Measurements from ENCODE around the gene IGFBP6. TPM values are rescaled to one million over a fixed set of nuclear protein-coding genes. Genes with fewer than 3 reads are reported as not detected.

The IGFBP6 gene
- total and polyA plus RNA-seq, 9 of the 15 experiments (the other 6 are each of a cell fraction or from before 2014, with no cell fraction given): 0.15 to 1.4 (median 0.54) TPM

DNA sequence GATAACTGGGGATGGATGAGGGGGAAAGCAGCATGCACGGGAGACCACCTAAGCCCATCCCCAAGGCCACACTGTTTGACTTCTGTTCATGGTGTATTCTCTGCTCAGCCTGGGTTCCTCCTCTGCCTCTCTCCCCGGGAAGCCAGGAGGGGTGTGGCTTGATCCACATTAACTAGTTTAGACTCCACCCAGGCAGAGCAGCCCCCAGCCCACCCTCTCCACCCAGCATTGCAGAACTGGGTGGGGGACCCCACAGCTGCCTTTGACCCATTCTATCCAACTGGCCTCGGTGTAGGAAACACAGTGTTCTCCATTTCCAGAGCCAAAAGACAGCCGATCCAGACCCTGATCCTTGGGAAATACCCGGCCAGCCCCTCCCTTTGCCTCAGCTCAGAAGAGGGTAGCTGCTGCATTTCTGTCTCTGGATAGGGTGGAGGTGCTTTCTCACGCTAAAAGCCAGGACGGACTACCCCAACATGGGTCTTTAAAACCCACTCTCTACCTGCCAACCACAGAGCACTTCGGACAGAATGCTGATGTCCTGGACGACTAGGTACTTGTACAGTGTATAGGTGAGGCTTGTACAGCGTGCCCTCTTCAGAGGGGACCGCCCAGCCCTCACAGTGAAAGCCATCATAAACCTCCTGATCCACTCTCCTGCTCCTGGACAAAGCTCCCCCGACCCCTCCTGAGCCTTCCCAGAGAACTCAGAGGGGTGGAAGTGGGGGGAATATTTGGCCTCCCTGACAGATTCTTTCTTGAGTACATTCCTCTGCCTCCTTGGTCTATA, 27.7 kb upstream of the IGFBP6 start (continued):
- TF ChIP-seq, protein P1, sequence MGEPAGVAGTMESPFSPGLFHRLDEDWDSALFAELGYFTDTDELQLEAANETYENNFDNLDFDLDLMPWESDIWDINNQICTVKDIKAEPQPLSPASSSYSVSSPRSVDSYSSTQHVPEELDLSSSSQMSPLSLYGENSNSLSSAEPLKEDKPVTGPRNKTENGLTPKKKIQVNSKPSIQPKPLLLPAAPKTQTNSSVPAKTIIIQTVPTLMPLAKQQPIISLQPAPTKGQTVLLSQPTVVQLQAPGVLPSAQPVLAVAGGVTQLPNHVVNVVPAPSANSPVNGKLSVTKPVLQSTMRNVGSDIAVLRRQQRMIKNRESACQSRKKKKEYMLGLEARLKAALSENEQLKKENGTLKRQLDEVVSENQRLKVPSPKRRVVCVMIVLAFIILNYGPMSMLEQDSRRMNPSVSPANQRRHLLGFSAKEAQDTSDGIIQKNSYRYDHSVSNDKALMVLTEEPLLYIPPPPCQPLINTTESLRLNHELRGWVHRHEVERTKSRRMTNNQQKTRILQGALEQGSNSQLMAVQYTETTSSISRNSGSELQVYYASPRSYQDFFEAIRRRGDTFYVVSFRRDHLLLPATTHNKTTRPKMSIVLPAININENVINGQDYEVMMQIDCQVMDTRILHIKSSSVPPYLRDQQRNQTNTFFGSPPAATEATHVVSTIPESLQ (CRISPR knock-in tag; IDR thresholded peaks at IDR 0.05): no peak

DNA sequence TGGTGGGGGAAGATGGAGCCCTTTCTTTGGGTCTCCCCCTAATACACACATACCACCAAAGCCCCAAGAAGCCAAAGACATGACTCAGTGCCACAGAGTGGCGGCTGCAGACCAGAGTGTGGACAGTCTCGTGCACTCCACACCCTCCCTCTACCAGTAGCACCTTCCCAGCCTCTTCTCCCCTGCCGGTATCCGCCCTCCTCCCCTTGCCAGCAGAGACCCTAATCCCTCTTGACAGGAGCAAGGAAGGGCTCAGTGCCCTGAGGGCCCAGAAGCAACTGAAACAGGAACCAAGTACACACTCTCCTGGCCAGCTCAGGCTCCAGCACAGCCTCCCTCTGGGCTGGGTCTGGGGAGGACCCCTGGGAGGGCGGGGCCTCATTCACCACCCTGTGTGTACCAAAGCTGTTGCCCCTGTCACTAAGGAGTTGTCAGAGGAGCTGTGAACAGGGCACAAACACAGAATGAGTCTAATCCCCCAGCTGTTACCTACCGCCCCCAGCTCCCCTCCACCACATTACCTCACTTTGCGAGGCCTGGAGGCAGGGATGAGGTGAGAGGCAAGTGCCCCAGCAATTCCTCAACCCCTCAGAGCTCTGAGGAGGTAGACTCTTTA, 26.5 kb upstream of the IGFBP6 start:
- intact Hi-C loops (cut with micrococcal nuclease) (no loop called here), in situ Hi-C loops (cut with MboI) (no loop called here)
- no peaks in the 10 kb centered on the region for H3K9me1 ChIP-seq (ENCODE audit: control insufficient read depth, insufficient read depth, low read length)
- H3K4me3 ChIP-seq: no peak overlapping the region
- FAIRE-seq (no peak), ATAC-seq (peak; percentile 39; the same call in 2 of the 3 replicates), DNase-seq (ENCODE audit: extremely low read depth in 1 of 4, low spot score in 3 of 4) (no peak)
- peak overlapping the region in 1 of 2 experiments; percentile 22; a peak in 2 of 4 replicates for H3K9ac ChIP-seq (ENCODE audit: insufficient read depth in 1 of 2, low read depth in 2 of 2, low read length in 2 of 2)
- peaks cover 16% of the 10 kb centered on the region; the same call in 2 of the 3 replicates for H3K36me3 ChIP-seq (ENCODE audit: control insufficient read depth, insufficient read depth, low read length)
- CTCF ChIA-PET (ENCODE audit: low intra/inter-chr PET ratio): interaction anchor here (0.5 to 1.4 kb wide), 2 partner anchors 29 to 323 kb away, joined by 3 to 6 read pairs; no protein-coding TSS in a partner anchor
- H3K27ac ChIP-seq (ENCODE audit: extremely low read depth, low read depth, low read length): no peak overlapping the region
- no peaks in the 10 kb centered on the region for H3K9me3 ChIP-seq (replicated peaks; ENCODE audit: control insufficient read depth, insufficient read depth, low read depth, low read length)
- TF ChIP-seq HNRNPK (IDR thresholded peaks at IDR 0.05; ENCODE audit: low read depth, low read length, poor library complexity, severe bottlenecking) (no peak), GTF2F1 (IDR thresholded peaks at IDR 0.05; ENCODE audit: low read depth, low read length) (no peak), KLF10 (CRISPR knock-in tag; IDR thresholded peaks at IDR 0.05) (no peak), NCOA2 (IDR thresholded peaks at IDR 0.05; ENCODE audit: partially characterized antibody in 2 of 2) (no peak), CBX5 (IDR thresholded peaks at IDR 0.05; ENCODE audit: borderline replicate concordance, low read depth) (no peak), ELK3 (CRISPR knock-in tag; IDR thresholded peaks at IDR 0.05) (no peak), GTF2A2 (tag; IDR thresholded peaks at IDR 0.05) (no peak), ZNF3 (CRISPR knock-in tag; IDR thresholded peaks at IDR 0.05) (no peak), ZC3H4 (CRISPR knock-in tag; IDR thresholded peaks at IDR 0.05; ENCODE audit: borderline replicate concordance) (no peak), NFIX (CRISPR knock-in tag; IDR thresholded peaks at IDR 0.05; ENCODE audit: low read depth) (no peak), ZNF197 (CRISPR knock-in tag; IDR thresholded peaks at IDR 0.05; ENCODE audit: low read depth) (no peak), NFIC (IDR thresholded peaks at IDR 0.05) (no peak), NFRKB (IDR thresholded peaks at IDR 0.05; ENCODE audit: low read depth) (no peak), ZNF274 (IDR thresholded peaks at IDR 0.05; ENCODE audit: borderline replicate concordance, low read depth, low read length) (no peak)
- no peaks in the 10 kb centered on the region for H3K27me3 ChIP-seq (ENCODE audit: control insufficient read depth in 2 of 2, insufficient read depth in 2 of 2, low read length in 2 of 2)
- H3K79me2 ChIP-seq (ENCODE audit: control insufficient read depth, insufficient read depth, low read length): no peaks in the 10 kb centered on the region
- no peak overlapping the region for H2AFZ ChIP-seq (ENCODE audit: low read depth, low read length)
- POLR2A ChIA-PET: interaction anchor here (1.5 to 1.6 kb wide), 2 partner anchors 8 to 91 kb away, joined by 4 to 6 read pairs; no protein-coding TSS in a partner anchor
- H4K20me1 ChIP-seq (replicated peaks; ENCODE audit: control insufficient read depth, insufficient read depth, low read length): no peaks in the 10 kb centered on the region
- peaks cover 24 to 29% of the 10 kb centered on the region in 2 experiments for H3K4me1 ChIP-seq (replicated peaks in 1 of 2; ENCODE audit: control insufficient read depth in 2 of 2, insufficient read depth in 2 of 2, low read length in 2 of 2)
- BruUV-seq (replicated peaks): no TSS peak
- H3K4me2 ChIP-seq (ENCODE audit: insufficient read depth, low read length): no peak overlapping the region
- WGBS (ENCODE audit: insufficient coverage, low coverage, missing lambda C conversion rate): 90% methylated on average over 7 of the region's 7 CpGs
